NT2/D1 (cell line): ENCODE measurements around the gene LTC4S.

ENCODE experiments used
- DNase-seq: peaks from one replicate; pipeline ENCODE4 v3.0.0-alpha.2; 2011; ENCODE audit warnings: low read depth, low spot score
- H3K27me3 ChIP-seq: 2 replicates; pipeline ENCODE4 v1.6.0; 2011; ENCODE audit warnings: mild to moderate bottlenecking; ENCODE audit not compliant: insufficient read length, insufficient read depth
- H3K36me3 ChIP-seq: 2 replicates; pipeline ENCODE4 v1.6.1; 2011; ENCODE audit warnings: mild to moderate bottlenecking, low read length, mixed read lengths; ENCODE audit not compliant: insufficient read depth, insufficient read length
- H3K4me1 ChIP-seq: 2 replicates; pipeline ENCODE4 v1.5.1; 2011; ENCODE audit not compliant: insufficient read depth, insufficient read length
- H3K4me3 ChIP-seq: 2 replicates; pipeline ENCODE4 v1.5.1; 2011; ENCODE audit warnings: low read depth; ENCODE audit not compliant: insufficient read length
- H3K9ac ChIP-seq: 2 replicates; pipeline ENCODE4 v1.6.0; 2011; ENCODE audit warnings: low read depth; ENCODE audit not compliant: insufficient read length
- H3K9me3 ChIP-seq: 2 replicates; pipeline ENCODE4 v1.5.1; 2011; ENCODE audit warnings: mild to moderate bottlenecking, low read length; ENCODE audit not compliant: insufficient read depth
- SUZ12 ChIP-seq: IDR thresholded peaks from 2 replicates; pipeline ENCODE4 v1.6.1; 2011; ENCODE audit not compliant: insufficient read length, insufficient read depth; ENCODE audit errors: extremely low read depth
- YY1 ChIP-seq: IDR thresholded peaks from 2 replicates; pipeline ENCODE4 v1.6.1; 2011; ENCODE audit not compliant: insufficient read length, insufficient read depth
- ZNF274 ChIP-seq: IDR thresholded peaks from 2 replicates; pipeline ENCODE4 v1.6.1; 2011; ENCODE audit warnings: mild to moderate bottlenecking, low read depth, low read length

The LTC4S gene

GRCh38 chr5:179819296-179820126 is 25.7 kb downstream of the LTC4S start:
- no peak for DNase-seq
- peak overlapping the region; percentile 8 for H3K4me3 ChIP-seq
- H3K9me3 ChIP-seq: no peaks in the 10 kb centered on the region
- peak overlapping the region; percentile 14 for H3K9ac ChIP-seq
- H3K27me3 ChIP-seq: no peaks in the 10 kb centered on the region
- TF ChIP-seq ZNF274 (no peak), YY1 (no peak), SUZ12 (no peak)
- H3K36me3 ChIP-seq: peaks cover 34% of the 10 kb centered on the region
- H3K4me1 ChIP-seq: peaks cover 24% of the 10 kb centered on the region

DNA sequence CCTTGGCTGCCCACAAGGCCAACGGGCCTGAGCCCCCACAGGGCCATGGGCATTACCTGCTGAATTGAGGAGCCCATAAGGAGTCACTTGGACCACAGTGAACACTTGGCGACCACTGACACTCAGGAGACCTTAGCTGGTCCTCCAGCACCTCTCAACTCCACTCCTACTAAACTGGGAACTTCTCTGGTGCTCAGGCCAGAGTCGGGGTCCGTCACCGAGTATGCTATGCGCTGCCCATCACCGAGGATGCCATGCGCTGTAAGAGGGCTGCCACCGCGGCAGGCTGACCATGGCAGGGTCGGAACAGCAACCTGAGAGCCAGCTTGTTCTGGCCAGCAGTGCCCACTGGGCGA is 26.3 kb downstream of the LTC4S start:
- no peak for DNase-seq
- Histone ChIP-seq H3K9me3 (no peaks in the 10 kb centered on the region), H3K4me3 (peak overlapping the region; percentile 82), H3K9ac (peak overlapping the region; percentile 14), H3K36me3 (peaks cover 37% of the 10 kb centered on the region), H3K4me1 (peaks cover 24% of the 10 kb centered on the region), H3K27me3 (no peaks in the 10 kb centered on the region)
- TF ChIP-seq YY1 (no peak), ZNF274 (no peak), SUZ12 (no peak)

DNA sequence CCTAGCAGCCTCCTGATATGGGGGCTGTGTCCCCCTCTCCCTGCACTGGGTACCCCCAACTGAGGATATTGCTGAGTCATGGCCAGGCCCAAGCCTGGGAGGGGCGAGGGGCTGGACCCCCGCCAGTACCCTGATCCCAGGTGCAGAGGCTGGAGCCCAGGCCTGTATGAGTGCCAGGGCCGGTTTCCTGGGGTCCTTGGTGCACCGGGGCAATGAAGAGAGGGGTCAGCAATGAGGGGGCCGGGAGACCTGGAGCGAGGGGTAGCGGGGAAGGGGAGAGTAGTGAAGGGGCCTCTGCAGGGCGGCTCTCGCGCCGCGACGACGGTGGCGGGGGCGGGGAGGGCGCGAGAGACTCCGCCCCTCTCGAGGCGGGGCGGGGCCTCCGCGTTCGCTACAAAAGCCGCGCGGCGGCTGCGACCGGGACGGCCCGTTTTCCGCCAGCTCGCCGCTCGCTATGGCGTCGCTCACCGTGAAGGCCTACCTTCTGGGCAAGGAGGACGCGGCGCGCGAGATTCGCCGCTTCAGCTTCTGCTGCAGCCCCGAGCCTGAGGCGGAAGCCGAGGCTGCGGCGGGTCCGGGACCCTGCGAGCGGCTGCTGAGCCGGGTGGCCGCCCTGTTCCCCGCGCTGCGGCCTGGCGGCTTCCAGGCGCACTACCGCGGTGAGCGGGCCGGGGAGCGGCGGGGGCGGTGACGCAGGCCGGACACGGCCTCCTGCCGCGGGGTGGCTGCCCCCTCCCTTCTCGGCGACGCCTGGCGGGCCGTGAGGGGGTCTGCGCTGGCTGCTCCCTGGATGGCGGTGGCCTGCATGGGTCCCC is 26.9 kb downstream of the LTC4S start, which contains the start of gene SQSTM1:
Gene SQSTM1, plus strand, starts transcription at position 423 of the 815 bp plus-strand sequence. Its CDS starts 32 bp downstream, at position 455.
- Histone ChIP-seq H3K36me3 (peaks cover 38% of the 10 kb centered on the region), H3K9ac (peak within 1 kb of the TSS; percentile 95), H3K9me3 (no peaks in the 10 kb centered on the region), H3K27me3 (no peaks in the 10 kb centered on the region), H3K4me3 (peak within 1 kb of the TSS; percentile 82), H3K4me1 (peaks cover 26% of the 10 kb centered on the region)
- DNase-seq: no peak
- no peak for TF ChIP-seq ZNF274
- no peak for TF ChIP-seq SUZ12
- TF ChIP-seq YY1: no peak

GRCh38 chr5:179821298-179822058 is 27.7 kb downstream of the LTC4S start:
- Histone ChIP-seq H3K4me3 (peak overlapping the region; percentile 82), H3K27me3 (no peaks in the 10 kb centered on the region), H3K4me1 (peaks cover 29% of the 10 kb centered on the region), H3K9me3 (no peaks in the 10 kb centered on the region), H3K36me3 (peaks cover 40% of the 10 kb centered on the region), H3K9ac (peak overlapping the region; percentile 95)
- no peak for DNase-seq
- TF ChIP-seq YY1 (no peak), SUZ12 (no peak), ZNF274 (no peak)

DNA sequence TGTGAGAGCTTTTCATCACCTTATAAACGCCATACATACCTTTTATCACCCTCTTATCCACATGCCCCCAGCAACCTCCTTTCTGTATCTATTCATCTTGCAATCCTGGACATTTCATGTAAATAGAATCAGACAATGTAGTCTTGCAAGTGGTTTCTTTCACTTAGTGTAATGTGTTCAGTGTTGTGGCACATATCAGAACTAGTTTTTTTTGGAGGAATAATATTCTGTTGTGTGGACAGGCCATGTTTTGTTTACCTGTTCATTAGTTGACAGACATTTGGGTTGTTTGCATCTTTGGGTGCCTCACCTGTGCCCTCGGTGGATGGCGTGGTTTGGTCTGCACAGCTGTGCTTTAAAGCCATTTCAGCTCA is 28.3 kb downstream of the LTC4S start:
- H3K27me3 ChIP-seq: no peaks in the 10 kb centered on the region
- H3K9me3 ChIP-seq: no peaks in the 10 kb centered on the region
- peaks cover 45% of the 10 kb centered on the region for H3K36me3 ChIP-seq
- peaks cover 29% of the 10 kb centered on the region for H3K4me1 ChIP-seq
- H3K9ac ChIP-seq: peak overlapping the region; percentile 57
- no peak for TF ChIP-seq YY1
- no peak for TF ChIP-seq SUZ12
- TF ChIP-seq ZNF274: no peak
- DNase-seq: no peak
- peak overlapping the region; percentile 82 for H3K4me3 ChIP-seq

DNA sequence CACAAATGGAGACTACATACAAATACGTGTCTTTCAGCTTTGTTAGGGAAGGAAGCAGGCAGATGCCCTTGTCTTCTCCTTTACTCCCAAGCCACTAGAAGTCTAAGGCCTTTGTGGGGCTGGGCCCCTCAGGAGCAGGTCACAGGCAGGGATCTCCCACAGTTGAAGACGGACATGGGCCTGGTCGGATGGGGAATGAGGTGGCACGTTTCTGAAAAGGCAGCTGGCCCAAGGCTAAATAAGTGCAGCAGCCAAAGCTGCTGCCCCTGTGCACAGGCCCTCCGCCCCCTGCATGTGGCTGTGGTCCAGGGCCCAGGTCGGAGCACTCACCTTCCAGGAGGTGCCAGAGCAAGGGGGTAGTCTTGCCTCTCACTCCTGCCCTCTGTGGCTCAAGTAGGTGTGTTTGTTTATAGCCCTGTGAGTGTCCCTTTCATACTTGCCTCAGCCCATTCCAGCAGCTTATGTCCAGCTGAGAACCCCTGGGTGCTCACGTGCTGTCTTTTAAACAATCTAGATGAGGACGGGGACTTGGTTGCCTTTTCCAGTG is 28.7 kb downstream of the LTC4S start:
- H3K36me3 ChIP-seq: peaks cover 46% of the 10 kb centered on the region
- peak overlapping the region; percentile 82 for H3K4me3 ChIP-seq

More for the DNA sequence above, 28.7 kb downstream of the LTC4S start:
- no peak for TF ChIP-seq SUZ12
- no peak for TF ChIP-seq ZNF274
- no peak for TF ChIP-seq YY1
- Histone ChIP-seq H3K27me3 (no peaks in the 10 kb centered on the region), H3K9ac (peak overlapping the region; percentile 57), H3K9me3 (no peaks in the 10 kb centered on the region), H3K4me1 (peaks cover 29% of the 10 kb centered on the region)
- no peak for DNase-seq
